ENCODE data around the gene TNS3.

The TNS3 gene

GRCh38 chr7:47255441-47255840 is 326.5 kb downstream of the TNS3 start:
- DNase-seq (ENCODE audit: low spot score): no peak

- DNase-seq (ENCODE audit: low spot score): no peak
Observed at GRCh38 chr7:47255007-47255406, 326.9 kb downstream of the TNS3 start.

GRCh38 chr7:47254081-47254977 is 327.6 kb downstream of the TNS3 start:
- DNase-seq (ENCODE audit: low spot score): peak; percentile 14

GRCh38 chr7:47253650-47254080 is 328.2 kb downstream of the TNS3 start:
- no peak for DNase-seq (ENCODE audit: low spot score)

- no peak for DNase-seq (ENCODE audit: low spot score)
Observed at GRCh38 chr7:47252675-47253074, 329.2 kb downstream of the TNS3 start.

GRCh38 chr7:47249361-47249760 is 332.6 kb downstream of the TNS3 start:
- no peak for DNase-seq (ENCODE audit: low spot score)

GRCh38 chr7:47248797-47249196 is 333.1 kb downstream of the TNS3 start:
- DNase-seq (ENCODE audit: low spot score): no peak

GRCh38 chr7:47247132-47247531 is 334.8 kb downstream of the TNS3 start:
- DNase-seq (ENCODE audit: low spot score): no peak

- DNase-seq (ENCODE audit: low spot score): no peak
Observed at GRCh38 chr7:47244692-47245091, 337.2 kb downstream of the TNS3 start.

- no peak for DNase-seq (ENCODE audit: low spot score)
Observed at GRCh38 chr7:47241112-47242065, 340.5 kb downstream of the TNS3 start.

GRCh38 chr7:47239931-47240421 is 341.9 kb downstream of the TNS3 start:
- no peak for DNase-seq (ENCODE audit: low spot score)

GRCh38 chr7:47239034-47239433 is 342.9 kb downstream of the TNS3 start:
- DNase-seq (ENCODE audit: low spot score): no peak

- DNase-seq (ENCODE audit: low spot score): no peak
Observed at GRCh38 chr7:47236480-47237129, 345.3 kb downstream of the TNS3 start.

- no peak for DNase-seq (ENCODE audit: low spot score)
Observed at GRCh38 chr7:47233996-47234395, 347.9 kb downstream of the TNS3 start.

- DNase-seq (ENCODE audit: low spot score): no peak
Observed at GRCh38 chr7:47232751-47233412, 349.0 kb downstream of the TNS3 start.

GRCh38 chr7:47231627-47232026 is 350.3 kb downstream of the TNS3 start:
- DNase-seq (ENCODE audit: low spot score): no peak

GRCh38 chr7:47231032-47231431 is 350.9 kb downstream of the TNS3 start:
- no peak for DNase-seq (ENCODE audit: low spot score)

GRCh38 chr7:47228386-47229014 is 353.4 kb downstream of the TNS3 start:
- no peak for DNase-seq (ENCODE audit: low spot score)

- no peak for DNase-seq (ENCODE audit: low spot score)
Observed at GRCh38 chr7:47227762-47228177, 354.1 kb downstream of the TNS3 start.

GRCh38 chr7:47226696-47227095 is 355.2 kb downstream of the TNS3 start:
- DNase-seq (ENCODE audit: low spot score): no peak

Measured in CD4-positive, alpha-beta T cell treated with Interleukin-2 at 100 ng/mL for 4 hours (primary cell).